Measurements from ENCODE around the gene AKIRIN1.

Gene AKIRIN1

DNA sequence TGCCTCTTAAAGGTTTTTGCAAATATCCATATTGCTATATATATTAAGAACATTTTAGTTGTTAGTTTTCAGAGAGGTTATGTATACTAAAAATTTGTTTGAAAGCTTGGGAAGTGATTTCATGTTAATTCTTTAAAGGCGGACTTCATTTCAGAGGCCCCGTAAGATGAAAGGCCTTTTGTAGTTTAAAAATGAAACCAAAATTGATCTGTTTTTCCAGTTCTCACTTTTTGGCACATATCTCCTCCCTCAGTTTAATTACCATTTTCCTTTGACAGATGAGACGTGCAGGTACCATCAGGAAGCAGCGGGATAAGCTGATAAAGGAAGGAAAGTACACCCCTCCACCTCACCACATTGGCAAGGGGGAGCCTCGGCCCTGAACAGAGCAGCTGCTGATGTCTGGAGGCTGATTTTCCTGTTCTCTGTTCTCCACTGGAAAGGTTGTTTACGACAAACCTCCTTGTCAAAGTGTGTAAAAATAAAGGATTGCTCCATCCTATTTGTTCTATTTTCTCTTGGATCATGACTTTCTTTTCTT, 43.1 kb downstream of the AKIRIN1 start:
- peak overlapping the region; percentile 91 for H3K27ac Mint-ChIP-seq

GRCh38 chr1:39036678-39037077, 45.6 kb downstream of the AKIRIN1 start:
- no peak overlapping the region for H3K4me3 Mint-ChIP-seq
- TF ChIP-seq CTCF (IDR thresholded peaks at IDR 0.05): no peak
- no peaks in the 10 kb centered on the region for H3K9me3 Mint-ChIP-seq
- no peak for DNase-seq
- H3K36me3 Mint-ChIP-seq (ENCODE audit: low read depth): peaks cover 65% of the 10 kb centered on the region
- H3K4me1 Mint-ChIP-seq: no peaks in the 10 kb centered on the region
- peaks cover 3% of the 10 kb centered on the region for H3K27me3 Mint-ChIP-seq (ENCODE audit: low read depth, poor library complexity)
- no peak overlapping the region for H3K27ac Mint-ChIP-seq

More for the DNA sequence above, 43.1 kb downstream of the AKIRIN1 start:
- Mint-ChIP-seq H3K4me1 (no peaks in the 10 kb centered on the region), H3K27me3 (ENCODE audit: low read depth, poor library complexity) (peaks cover 3% of the 10 kb centered on the region), H3K36me3 (ENCODE audit: low read depth) (peaks cover 87% of the 10 kb centered on the region), H3K4me3 (no peak overlapping the region), H3K9me3 (no peaks in the 10 kb centered on the region)
- no peak for DNase-seq
- no peak for TF ChIP-seq CTCF (IDR thresholded peaks at IDR 0.05)

DNA sequence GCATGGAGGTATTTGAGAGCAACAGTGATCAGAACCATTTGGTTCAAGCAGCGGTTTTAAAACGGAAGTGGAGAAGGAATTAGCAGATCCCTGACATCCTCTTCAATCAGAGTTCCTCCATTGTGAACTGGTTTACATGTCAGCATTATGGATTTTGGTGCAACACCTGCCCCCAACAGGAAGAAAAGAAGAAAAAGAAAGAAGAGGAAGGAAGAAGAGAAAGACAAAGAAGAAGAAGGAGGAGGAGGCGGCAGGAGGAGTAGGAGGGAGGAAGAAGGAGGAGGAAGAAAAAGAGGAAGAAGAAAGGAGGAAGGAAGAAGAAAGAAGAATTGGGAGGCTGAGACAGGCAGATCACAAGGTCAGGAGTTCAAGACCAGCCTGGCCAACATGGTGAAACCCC, 52.4 kb downstream of the AKIRIN1 start:
- peaks cover 14% of the 10 kb centered on the region for H3K4me1 Mint-ChIP-seq
- H3K36me3 Mint-ChIP-seq (ENCODE audit: low read depth): peaks cover 38% of the 10 kb centered on the region
- TF ChIP-seq CTCF (IDR thresholded peaks at IDR 0.05): no peak
- no peak overlapping the region for H3K27ac Mint-ChIP-seq
- no peaks in the 10 kb centered on the region for H3K9me3 Mint-ChIP-seq
- no peak overlapping the region for H3K4me3 Mint-ChIP-seq
- DNase-seq: no peak
- peaks cover 8% of the 10 kb centered on the region for H3K27me3 Mint-ChIP-seq (ENCODE audit: low read depth, poor library complexity)

DNA sequence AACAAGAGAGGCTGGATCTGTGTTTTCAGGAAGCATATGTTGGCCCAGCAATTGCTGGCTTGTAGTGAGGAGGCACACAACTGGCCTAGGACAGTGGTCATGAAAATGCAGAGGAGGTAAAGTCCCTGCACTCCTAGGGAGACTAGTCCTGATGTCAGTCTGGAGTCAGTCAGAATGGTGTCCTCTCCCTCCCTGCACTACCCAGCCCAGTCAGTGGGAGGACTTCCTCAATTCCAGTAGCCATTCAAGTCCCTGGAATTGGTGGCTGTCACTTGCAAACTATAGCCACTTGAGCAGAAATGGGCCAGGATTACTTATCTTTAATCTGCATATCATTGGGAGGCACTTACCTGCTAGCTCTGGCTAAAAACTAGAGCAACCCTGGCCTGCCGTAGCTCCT, 53.7 kb downstream of the AKIRIN1 start:
- no peak overlapping the region for H3K27ac Mint-ChIP-seq

DNA sequence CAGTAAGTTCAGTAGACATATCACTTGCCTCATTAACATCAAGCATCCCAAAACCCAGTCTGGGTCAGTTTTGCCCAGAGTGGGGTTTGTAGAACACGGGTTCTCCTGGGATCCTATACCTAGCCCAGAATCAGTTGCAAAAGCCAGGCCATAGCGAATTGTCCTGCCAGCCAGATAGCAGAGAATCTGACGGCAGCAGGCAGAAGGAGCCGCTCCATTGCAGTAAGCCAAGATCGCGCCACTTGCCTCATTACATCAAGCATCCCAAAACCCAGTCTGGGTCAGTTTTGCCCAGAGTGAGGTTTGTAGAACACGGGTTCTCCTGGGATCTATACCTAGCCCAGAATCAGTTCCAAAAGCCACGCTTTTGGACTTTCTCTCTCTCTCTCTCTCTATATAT, 54.2 kb downstream of the AKIRIN1 start:
- Mint-ChIP-seq H3K27ac (no peak overlapping the region), H3K36me3 (ENCODE audit: low read depth) (peaks cover 39% of the 10 kb centered on the region), H3K4me3 (no peak overlapping the region), H3K9me3 (no peaks in the 10 kb centered on the region), H3K4me1 (peaks cover 22% of the 10 kb centered on the region), H3K27me3 (ENCODE audit: low read depth, poor library complexity) (peaks cover 8% of the 10 kb centered on the region)
- no peak for TF ChIP-seq CTCF (IDR thresholded peaks at IDR 0.05)
- DNase-seq: no peak

More for the DNA sequence above, 53.7 kb downstream of the AKIRIN1 start:
- DNase-seq: no peak
- Mint-ChIP-seq H3K9me3 (no peaks in the 10 kb centered on the region), H3K4me3 (no peak overlapping the region), H3K4me1 (peaks cover 22% of the 10 kb centered on the region), H3K27me3 (ENCODE audit: low read depth, poor library complexity) (peaks cover 8% of the 10 kb centered on the region), H3K36me3 (ENCODE audit: low read depth) (peaks cover 39% of the 10 kb centered on the region)
- TF ChIP-seq CTCF (IDR thresholded peaks at IDR 0.05): no peak

GRCh38 chr1:39046613-39047210, 55.6 kb downstream of the AKIRIN1 start:
- peaks cover 27% of the 10 kb centered on the region for H3K4me1 Mint-ChIP-seq
- peak overlapping the region; percentile 89 for H3K27ac Mint-ChIP-seq
- H3K4me3 Mint-ChIP-seq: no peak overlapping the region
- H3K27me3 Mint-ChIP-seq (ENCODE audit: low read depth, poor library complexity): peaks cover 8% of the 10 kb centered on the region
- peaks cover 36% of the 10 kb centered on the region for H3K36me3 Mint-ChIP-seq (ENCODE audit: low read depth)
- H3K9me3 Mint-ChIP-seq: no peaks in the 10 kb centered on the region
- DNase-seq: no peak
- no peak for TF ChIP-seq CTCF (IDR thresholded peaks at IDR 0.05)

Measured in nephron progenitor cell (in vitro differentiated cells).